ENCODE results near the gene MLH3. TPM values are rescaled to one million over a fixed set of nuclear protein-coding genes. Genes with fewer than 3 reads are reported as not detected.
A peak's percentile ranks its signal among the peaks of the same experiment; 100 is the strongest.

Gene MLH3
- total RNA-seq, 1 donor from 2014 or later, result 33.2 TPM

GRCh38 chr14:75067212-75067611, 15.9 kb upstream of the MLH3 start:
- DNase-seq (ENCODE audit: low spot score), result no peak

- DNase-seq (ENCODE audit: low spot score), result no peak
These were observed 15.4 kb upstream of the MLH3 start for GRCh38 chr14:75066691-75067090.

GRCh38 chr14:75064205-75064567, 12.9 kb upstream of the MLH3 start:
- no peak for DNase-seq (ENCODE audit: low spot score)

- peak; percentile 94 for DNase-seq (ENCODE audit: low spot score)
These were observed 12.4 kb upstream of the MLH3 start, which contains the start of gene ACYP1 for GRCh38 chr14:75063491-75064204. TSS of gene ACYP1 (minus strand) at chr14:75064024. CDS start at chr14:75063553, 471 bp downstream.

- DNase-seq (ENCODE audit: low spot score), result no peak
These were observed 11.7 kb upstream of the MLH3 start for GRCh38 chr14:75063013-75063412.

- no peak for DNase-seq (ENCODE audit: low spot score)
These were observed 9.2 kb upstream of the MLH3 start for GRCh38 chr14:75060420-75060819.

GRCh38 chr14:75059642-75060041, 8.4 kb upstream of the MLH3 start:
- no peak for DNase-seq (ENCODE audit: low spot score)

- DNase-seq (ENCODE audit: low spot score), result no peak
These were observed 3.2 kb upstream of the MLH3 start for GRCh38 chr14:75054421-75054820.

- DNase-seq (ENCODE audit: low spot score), result no peak
These were observed 2.4 kb upstream of the MLH3 start for GRCh38 chr14:75053396-75054291.

- DNase-seq (ENCODE audit: low spot score), result no peak
These were observed 261 bp upstream of the MLH3 start for GRCh38 chr14:75051556-75051899.

- DNase-seq (ENCODE audit: low spot score), result no peak
These were observed 1.5 kb downstream of the MLH3 start for GRCh38 chr14:75049731-75050201.

- DNase-seq (ENCODE audit: low spot score), result no peak
These were observed 2.1 kb downstream of the MLH3 start for GRCh38 chr14:75049136-75049535.

GRCh38 chr14:75048101-75048500, 3.2 kb downstream of the MLH3 start:
- no peak for DNase-seq (ENCODE audit: low spot score)

GRCh38 chr14:75047506-75047905, 3.8 kb downstream of the MLH3 start:
- no peak for DNase-seq (ENCODE audit: low spot score)

GRCh38 chr14:75046899-75047298, 4.4 kb downstream of the MLH3 start:
- no peak for DNase-seq (ENCODE audit: low spot score)

- no peak for DNase-seq (ENCODE audit: low spot score)
These were observed 5.0 kb downstream of the MLH3 start for GRCh38 chr14:75046275-75046674.

GRCh38 chr14:75044752-75045151, 6.5 kb downstream of the MLH3 start:
- DNase-seq (ENCODE audit: low spot score), result no peak

- DNase-seq (ENCODE audit: low spot score), result no peak
These were observed 6.9 kb downstream of the MLH3 start for GRCh38 chr14:75044322-75044721.

GRCh38 chr14:75042035-75042434, 9.2 kb downstream of the MLH3 start:
- no peak for DNase-seq (ENCODE audit: low spot score)

- DNase-seq (ENCODE audit: low spot score), result peak; percentile 35
These were observed 9.7 kb downstream of the MLH3 start for GRCh38 chr14:75041613-75042012.

GRCh38 chr14:75040959-75041358, 10.3 kb downstream of the MLH3 start:
- DNase-seq (ENCODE audit: low spot score), result no peak

GRCh38 chr14:75040507-75040906, 10.8 kb downstream of the MLH3 start:
- DNase-seq (ENCODE audit: low spot score), result no peak

- DNase-seq (ENCODE audit: low spot score), result no peak
These were observed 18.3 kb downstream of the MLH3 start for GRCh38 chr14:75032939-75033338.
